ENCODE data around the gene CENPT.

DNA sequence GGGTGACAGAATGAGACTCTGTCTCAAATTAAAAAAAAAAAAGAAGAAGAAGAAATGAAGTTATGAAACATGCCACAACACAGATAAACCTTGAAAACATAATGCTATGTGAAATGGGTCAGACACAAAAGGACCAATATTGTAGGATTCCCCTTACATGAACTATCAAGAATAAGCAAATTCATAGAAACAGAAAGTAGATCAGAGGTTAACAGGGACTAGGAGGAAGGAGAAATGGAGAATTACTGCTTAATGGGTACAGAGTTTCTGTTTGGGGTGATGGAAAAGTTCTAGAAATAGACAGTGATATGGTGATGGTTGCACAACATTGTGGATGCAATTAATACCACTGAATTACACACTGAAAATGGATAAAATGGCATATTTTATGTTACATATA, 57.4 kb downstream of the CENPT start:
- TF ChIP-seq POLR2A (IDR thresholded peaks at IDR 0.05) = no peak
- TF ChIP-seq, protein P1, sequence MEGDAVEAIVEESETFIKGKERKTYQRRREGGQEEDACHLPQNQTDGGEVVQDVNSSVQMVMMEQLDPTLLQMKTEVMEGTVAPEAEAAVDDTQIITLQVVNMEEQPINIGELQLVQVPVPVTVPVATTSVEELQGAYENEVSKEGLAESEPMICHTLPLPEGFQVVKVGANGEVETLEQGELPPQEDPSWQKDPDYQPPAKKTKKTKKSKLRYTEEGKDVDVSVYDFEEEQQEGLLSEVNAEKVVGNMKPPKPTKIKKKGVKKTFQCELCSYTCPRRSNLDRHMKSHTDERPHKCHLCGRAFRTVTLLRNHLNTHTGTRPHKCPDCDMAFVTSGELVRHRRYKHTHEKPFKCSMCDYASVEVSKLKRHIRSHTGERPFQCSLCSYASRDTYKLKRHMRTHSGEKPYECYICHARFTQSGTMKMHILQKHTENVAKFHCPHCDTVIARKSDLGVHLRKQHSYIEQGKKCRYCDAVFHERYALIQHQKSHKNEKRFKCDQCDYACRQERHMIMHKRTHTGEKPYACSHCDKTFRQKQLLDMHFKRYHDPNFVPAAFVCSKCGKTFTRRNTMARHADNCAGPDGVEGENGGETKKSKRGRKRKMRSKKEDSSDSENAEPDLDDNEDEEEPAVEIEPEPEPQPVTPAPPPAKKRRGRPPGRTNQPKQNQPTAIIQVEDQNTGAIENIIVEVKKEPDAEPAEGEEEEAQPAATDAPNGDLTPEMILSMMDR (IDR thresholded peaks at IDR 0.05) = no peak

Data from thyroid gland (tissue), 4 donors.